Neural progenitor cell (in vitro differentiated cells): ENCODE data around the gene IFI27L2.

Experiments
- CTCF ChIP-seq: fragments of 200-600 bp; sonication (generic); IDR thresholded peaks from 2 replicates; pipeline ENCODE4 v1.5.1; 2017; ENCODE audit warnings: antibody characterized with exemption, mild to moderate bottlenecking
- EZH2 ChIP-seq: fragments of 200-600 bp; sonication (generic); IDR thresholded peaks from 2 replicates; pipeline ENCODE4 v1.6.1; 2017; ENCODE audit warnings: antibody characterized with exemption, mild to moderate bottlenecking, moderate library complexity

DNA sequence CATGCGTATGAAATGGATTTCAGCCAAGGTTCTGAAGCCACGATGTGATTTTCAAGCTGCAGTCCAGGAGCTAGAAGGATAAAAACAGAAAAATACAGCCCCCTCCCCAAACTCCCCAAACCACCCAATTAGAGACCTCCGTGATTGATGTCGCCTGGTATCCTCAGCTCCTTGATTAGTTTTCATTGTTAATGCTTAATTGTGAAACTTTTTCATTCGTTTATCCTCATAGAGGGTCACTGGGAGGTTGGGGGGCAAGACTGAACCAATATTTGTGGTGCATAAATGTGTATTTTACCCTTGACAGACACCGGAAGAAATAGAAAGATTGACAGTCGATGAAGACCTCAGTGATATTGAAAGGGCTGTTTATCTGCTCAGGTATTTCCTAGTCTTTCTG, 46.3 kb upstream of the IFI27L2 start:
- no peak for TF ChIP-seq CTCF
- no peak for TF ChIP-seq EZH2
